ENCODE results near the gene SMAGP. TPM values are rescaled to one million over a fixed set of nuclear protein-coding genes. Genes with fewer than 3 reads are reported as not detected.

Gene SMAGP
- total RNA-seq, 1 experiment from 2014 or later, result 11.6 TPM

- TF ChIP-seq E2F1 (CRISPR knock-in tag; IDR thresholded peaks at IDR 0.05), result no peak
- no peak for TF ChIP-seq ZNF138 (CRISPR knock-in tag; conservative IDR thresholded peaks at IDR 0.05)
- no peak for TF ChIP-seq MAX (CRISPR knock-in tag; IDR thresholded peaks at IDR 0.05)
- TF ChIP-seq GABPB1 (CRISPR knock-in tag; IDR thresholded peaks at IDR 0.05), result no peak
- TF ChIP-seq MLX (CRISPR knock-in tag; IDR thresholded peaks at IDR 0.05), result no peak
Observed at GRCh38 chr12:51234530-51234929, 35.7 kb downstream of the SMAGP start (continued).

- H3K27me3 Mint-ChIP-seq (ENCODE audit: low read depth), result no peaks in the 10 kb centered on the region
- ChIA-PET POLR2A (no interaction called here), CTCF (interaction anchor here (1.2 kb wide), 1 partner anchor 109 kb away, joined by 4 read pairs; no protein-coding TSS in a partner anchor)
- H3K9me3 Mint-ChIP-seq, result 0 out of 2 replicates have a peak, but pooled peaks cover 3% of the 10 kb centered on the region
- TF ChIP-seq NR2C2 (CRISPR knock-in tag; IDR thresholded peaks at IDR 0.05) (no peak), JUN (CRISPR knock-in tag; IDR thresholded peaks at IDR 0.05) (no peak), USF1 (CRISPR knock-in tag; IDR thresholded peaks at IDR 0.05) (no peak), AR (CRISPR knock-in tag; IDR thresholded peaks at IDR 0.05) (no peak), EMX1 (CRISPR knock-in tag; IDR thresholded peaks at IDR 0.05) (no peak)
- H3K27ac Mint-ChIP-seq, result no peak overlapping the region
- no peaks in the 10 kb centered on the region for H3K36me3 Mint-ChIP-seq
- DNase-seq (ENCODE audit: low spot score) (no peak), ATAC-seq (no peak)
- H3K4me3 Mint-ChIP-seq, result no peak overlapping the region
- no peaks in the 10 kb centered on the region for H3K4me1 Mint-ChIP-seq
Observed at GRCh38 chr12:51232642-51233041, 37.6 kb downstream of the SMAGP start.

- ChIA-PET POLR2A (interaction anchor here (0.9 kb wide), 1 partner anchor 9 kb away, joined by 4 read pairs; the partner anchor contains the start of gene DAZAP2), CTCF (interaction anchor here (2.8 kb wide), 1 partner anchor 11 kb away, joined by 14 read pairs; the partner anchor contains the start of gene POU6F1)
- Mint-ChIP-seq H3K36me3 (no peaks in the 10 kb centered on the region), H3K4me3 (no peak overlapping the region), H3K9me3 (0 out of 2 replicates have a peak, but pooled peaks cover 3% of the 10 kb centered on the region), H3K4me1 (peaks cover 6% of the 10 kb centered on the region; the same call in 1 of the 2 replicates), H3K27me3 (ENCODE audit: low read depth) (no peaks in the 10 kb centered on the region), H3K27ac (no peak overlapping the region)
- ATAC-seq (no peak), DNase-seq (ENCODE audit: low spot score) (no peak)
- TF ChIP-seq ZNF512 (CRISPR knock-in tag; IDR thresholded peaks at IDR 0.05; ENCODE audit: borderline replicate concordance), result no peak
- TF ChIP-seq MXD4 (CRISPR knock-in tag; IDR thresholded peaks at IDR 0.05; ENCODE audit: borderline replicate concordance), result no peak
- TF ChIP-seq ZNF425 (CRISPR knock-in tag; conservative IDR thresholded peaks at IDR 0.05), result no peak
- TF ChIP-seq SMAD3 (CRISPR knock-in tag; IDR thresholded peaks at IDR 0.05; ENCODE audit: borderline replicate concordance), result no peak
- no peak for TF ChIP-seq E2F1 (CRISPR knock-in tag; IDR thresholded peaks at IDR 0.05)
- no peak for TF ChIP-seq TP53 (CRISPR knock-in tag; IDR thresholded peaks at IDR 0.05)
- TF ChIP-seq GRHL2 (CRISPR knock-in tag; IDR thresholded peaks at IDR 0.05; ENCODE audit: insufficient replicate concordance, severe bottlenecking), result no peak
- TF ChIP-seq MLX (CRISPR knock-in tag; IDR thresholded peaks at IDR 0.05), result no peak
- TF ChIP-seq MYBL2 (CRISPR knock-in tag; IDR thresholded peaks at IDR 0.05), result no peak
- TF ChIP-seq ZNF396 (CRISPR knock-in tag; IDR thresholded peaks at IDR 0.05; ENCODE audit: borderline replicate concordance), result no peak
Observed at GRCh38 chr12:51229116-51229809, 41.0 kb downstream of the SMAGP start.
